Neural crest cell (in vitro differentiated cells): Measurements from ENCODE around the gene FEZF2. TPM values are rescaled to one million over a fixed set of nuclear protein-coding genes. Genes with fewer than 3 reads are reported as not detected.

ENCODE experiments used
- DNase-seq: peaks from one replicate; pipeline ENCODE4 v3.0.0; 2021; ENCODE audit warnings: low read depth, mixed read lengths, low spot score
- H3K27ac Mint-ChIP-seq: one replicate; pipeline ENCODE4 v1.8.0; 2021; ENCODE audit warnings: mild to moderate bottlenecking, mixed read lengths; ENCODE audit not compliant: unreplicated experiment
- H3K27me3 Mint-ChIP-seq: 2 replicates; pipeline ENCODE4 v1.8.0; 2021; ENCODE audit warnings: low read depth, mild to moderate bottlenecking, mixed read lengths
- H3K36me3 Mint-ChIP-seq: 2 replicates; pipeline ENCODE4 v1.8.0; 2021; ENCODE audit warnings: low read depth, mild to moderate bottlenecking, mixed read lengths
- H3K4me1 Mint-ChIP-seq: 2 replicates; pipeline ENCODE4 v1.8.0; 2021; ENCODE audit warnings: mixed read lengths
- H3K4me3 Mint-ChIP-seq: one replicate; pipeline ENCODE4 v1.8.0; 2021; ENCODE audit warnings: mild to moderate bottlenecking, mixed read lengths
- H3K9me3 Mint-ChIP-seq: 2 replicates; pipeline ENCODE4 v1.8.0; 2021; ENCODE audit warnings: mixed read lengths
- total RNA-seq: library from RNA; stranded (reverse); gene quantifications from 2 replicates; pipeline ENCODE4 v1.2.1, GENCODE V29; 2021
- TF ChIP-seq, protein P1 (sequence below): fragments of 200-600 bp; sonication (generic); conservative IDR thresholded peaks from 2 replicates; pipeline ENCODE4 v1.5.0; 2021; ENCODE audit warnings: antibody characterized with exemption, mild to moderate bottlenecking

FEZF2 gene
- total RNA-seq, 1 donor from 2014 or later, result 0.28 TPM

DNA sequence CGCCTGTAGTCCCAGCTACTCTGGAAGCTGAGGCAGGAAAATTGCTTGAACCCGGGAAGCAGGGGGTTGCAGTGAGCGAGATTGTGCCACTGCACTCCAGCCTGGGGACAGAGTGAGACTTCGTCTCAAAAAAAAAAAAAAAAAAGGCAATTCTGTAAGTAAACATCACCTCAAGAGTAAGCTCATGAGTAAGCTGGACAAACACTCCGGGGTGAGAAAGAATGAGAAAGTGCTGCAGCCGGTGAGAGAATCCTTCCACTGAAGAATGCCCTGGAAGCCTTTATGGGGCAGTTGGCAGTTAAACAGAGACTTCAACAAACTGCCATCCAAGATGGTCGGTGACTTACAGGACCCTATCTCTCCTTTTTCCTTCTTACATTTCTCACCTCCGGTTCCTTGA lies 47.5 kb downstream of the FEZF2 start:
- peaks cover 6% of the 10 kb centered on the region for H3K4me1 Mint-ChIP-seq
- TF ChIP-seq, protein P1, sequence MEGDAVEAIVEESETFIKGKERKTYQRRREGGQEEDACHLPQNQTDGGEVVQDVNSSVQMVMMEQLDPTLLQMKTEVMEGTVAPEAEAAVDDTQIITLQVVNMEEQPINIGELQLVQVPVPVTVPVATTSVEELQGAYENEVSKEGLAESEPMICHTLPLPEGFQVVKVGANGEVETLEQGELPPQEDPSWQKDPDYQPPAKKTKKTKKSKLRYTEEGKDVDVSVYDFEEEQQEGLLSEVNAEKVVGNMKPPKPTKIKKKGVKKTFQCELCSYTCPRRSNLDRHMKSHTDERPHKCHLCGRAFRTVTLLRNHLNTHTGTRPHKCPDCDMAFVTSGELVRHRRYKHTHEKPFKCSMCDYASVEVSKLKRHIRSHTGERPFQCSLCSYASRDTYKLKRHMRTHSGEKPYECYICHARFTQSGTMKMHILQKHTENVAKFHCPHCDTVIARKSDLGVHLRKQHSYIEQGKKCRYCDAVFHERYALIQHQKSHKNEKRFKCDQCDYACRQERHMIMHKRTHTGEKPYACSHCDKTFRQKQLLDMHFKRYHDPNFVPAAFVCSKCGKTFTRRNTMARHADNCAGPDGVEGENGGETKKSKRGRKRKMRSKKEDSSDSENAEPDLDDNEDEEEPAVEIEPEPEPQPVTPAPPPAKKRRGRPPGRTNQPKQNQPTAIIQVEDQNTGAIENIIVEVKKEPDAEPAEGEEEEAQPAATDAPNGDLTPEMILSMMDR, result no peak
- no peak for DNase-seq
- H3K36me3 Mint-ChIP-seq, result peaks cover 2% of the 10 kb centered on the region
- H3K27me3 Mint-ChIP-seq, result no peaks in the 10 kb centered on the region
- no peak overlapping the region for H3K27ac Mint-ChIP-seq
- H3K9me3 Mint-ChIP-seq, result no peaks in the 10 kb centered on the region
- no peak overlapping the region for H3K4me3 Mint-ChIP-seq

DNA sequence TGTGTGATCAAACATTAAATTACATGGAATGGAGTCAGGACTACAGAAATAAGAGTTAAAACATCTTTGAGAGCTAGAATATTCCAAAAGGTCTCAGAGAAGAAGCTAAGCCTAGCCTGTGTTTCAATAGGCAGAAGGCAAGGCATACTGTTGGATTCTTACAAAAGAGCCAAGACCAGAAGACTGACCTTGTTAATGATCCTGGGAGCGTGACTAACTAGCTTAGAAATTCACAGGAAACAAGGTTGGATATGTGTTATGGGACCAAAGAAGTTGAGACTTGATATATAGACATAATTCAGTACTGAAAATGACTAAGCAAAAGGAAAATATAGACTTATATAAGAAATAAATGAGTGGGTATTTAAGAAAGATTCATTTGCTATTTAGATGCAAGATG lies 50.1 kb downstream of the FEZF2 start:
- Mint-ChIP-seq H3K36me3 (peaks cover 8% of the 10 kb centered on the region), H3K9me3 (peaks cover 8% of the 10 kb centered on the region), H3K4me3 (no peak overlapping the region), H3K4me1 (peaks cover 26% of the 10 kb centered on the region), H3K27me3 (no peaks in the 10 kb centered on the region), H3K27ac (no peak overlapping the region)
- DNase-seq, result no peak
- TF ChIP-seq, protein P1, result no peak
